Activated T-helper 1 cell treated with Interleukin-2 at 50 U/mL for 16 hours (primary cell): ENCODE data around the gene IL17RC.
A peak's percentile ranks its signal among the peaks of the same experiment; 100 is the strongest.
"Not testable (repeated sequence)": the region's sequence is repeated elsewhere in the genome, so short reads cannot be mapped to it uniquely, and the experiment has no call there.

ENCODE experiments used
- DNase-seq: peaks from one replicate; pipeline ENCODE4 v3.0.0-alpha.2; 2020; ENCODE audit warnings: low read depth

Gene IL17RC

DNA sequence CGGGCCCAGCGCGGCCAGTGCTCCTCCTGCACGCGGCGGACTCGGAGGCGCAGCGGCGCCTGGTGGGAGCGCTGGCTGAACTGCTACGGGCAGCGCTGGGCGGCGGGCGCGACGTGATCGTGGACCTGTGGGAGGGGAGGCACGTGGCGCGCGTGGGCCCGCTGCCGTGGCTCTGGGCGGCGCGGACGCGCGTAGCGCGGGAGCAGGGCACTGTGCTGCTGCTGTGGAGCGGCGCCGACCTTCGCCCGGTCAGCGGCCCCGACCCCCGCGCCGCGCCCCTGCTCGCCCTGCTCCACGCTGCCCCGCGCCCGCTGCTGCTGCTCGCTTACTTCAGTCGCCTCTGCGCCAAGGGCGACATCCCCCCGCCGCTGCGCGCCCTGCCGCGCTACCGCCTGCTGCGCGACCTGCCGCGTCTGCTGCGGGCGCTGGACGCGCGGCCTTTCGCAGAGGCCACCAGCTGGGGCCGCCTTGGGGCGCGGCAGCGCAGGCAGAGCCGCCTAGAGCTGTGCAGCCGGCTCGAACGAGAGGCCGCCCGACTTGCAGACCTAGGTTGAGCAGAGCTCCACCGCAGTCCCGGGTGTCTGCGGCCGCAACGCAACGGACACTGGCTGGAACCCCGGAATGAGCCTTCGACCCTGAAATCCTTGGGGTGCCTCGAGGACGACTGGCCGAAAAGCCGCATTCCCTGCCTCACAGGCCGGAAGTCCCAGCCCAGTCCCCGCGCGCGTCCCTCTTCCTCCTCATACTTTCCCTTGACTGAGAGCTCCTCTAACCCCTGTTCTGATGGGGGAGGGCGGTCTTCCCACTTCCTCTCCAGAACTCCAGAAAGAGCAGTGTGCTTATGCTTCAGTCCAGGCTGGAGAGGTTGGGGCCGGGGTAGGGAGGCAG, 1.4 kb upstream of the IL17RC start:
- no peak for DNase-seq

DNA sequence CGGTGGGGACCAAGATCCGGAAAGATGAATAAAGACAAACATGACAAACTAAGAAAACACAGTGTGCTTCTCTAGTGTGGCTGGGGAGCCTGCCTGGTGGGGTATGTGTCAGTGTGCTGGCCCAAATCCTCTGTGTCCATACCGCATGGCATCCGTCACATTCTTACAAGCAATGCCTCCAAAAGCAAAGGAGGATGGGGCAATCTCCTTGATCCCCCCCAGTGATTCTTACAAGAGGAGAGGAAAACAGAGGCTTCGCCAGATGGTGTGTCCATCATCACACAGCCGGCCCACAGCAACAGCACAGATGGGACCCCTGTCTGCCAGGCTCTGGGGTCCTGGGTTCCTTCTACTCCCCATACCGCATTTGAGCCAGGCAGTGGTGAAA, 558 bp upstream of the IL17RC start:
- no peak for DNase-seq

DNA sequence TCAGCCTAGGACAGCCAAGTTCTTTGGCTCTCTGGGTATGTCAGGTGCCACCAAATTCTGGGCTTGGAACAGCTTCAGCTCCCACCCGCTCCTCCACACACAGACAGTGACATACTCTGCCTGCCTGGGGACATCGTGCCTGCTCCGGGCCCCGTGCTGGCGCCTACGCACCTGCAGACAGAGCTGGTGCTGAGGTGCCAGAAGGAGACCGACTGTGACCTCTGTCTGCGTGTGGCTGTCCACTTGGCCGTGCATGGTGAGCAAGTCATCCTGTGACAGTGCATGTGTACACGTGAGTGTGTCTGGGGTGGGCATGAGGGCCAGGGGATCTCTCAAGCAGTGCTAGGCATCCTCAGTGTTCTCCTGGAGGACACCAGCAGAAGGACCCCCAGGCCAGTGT, 922 bp downstream of the IL17RC start:
- DNase-seq: no peak

DNA sequence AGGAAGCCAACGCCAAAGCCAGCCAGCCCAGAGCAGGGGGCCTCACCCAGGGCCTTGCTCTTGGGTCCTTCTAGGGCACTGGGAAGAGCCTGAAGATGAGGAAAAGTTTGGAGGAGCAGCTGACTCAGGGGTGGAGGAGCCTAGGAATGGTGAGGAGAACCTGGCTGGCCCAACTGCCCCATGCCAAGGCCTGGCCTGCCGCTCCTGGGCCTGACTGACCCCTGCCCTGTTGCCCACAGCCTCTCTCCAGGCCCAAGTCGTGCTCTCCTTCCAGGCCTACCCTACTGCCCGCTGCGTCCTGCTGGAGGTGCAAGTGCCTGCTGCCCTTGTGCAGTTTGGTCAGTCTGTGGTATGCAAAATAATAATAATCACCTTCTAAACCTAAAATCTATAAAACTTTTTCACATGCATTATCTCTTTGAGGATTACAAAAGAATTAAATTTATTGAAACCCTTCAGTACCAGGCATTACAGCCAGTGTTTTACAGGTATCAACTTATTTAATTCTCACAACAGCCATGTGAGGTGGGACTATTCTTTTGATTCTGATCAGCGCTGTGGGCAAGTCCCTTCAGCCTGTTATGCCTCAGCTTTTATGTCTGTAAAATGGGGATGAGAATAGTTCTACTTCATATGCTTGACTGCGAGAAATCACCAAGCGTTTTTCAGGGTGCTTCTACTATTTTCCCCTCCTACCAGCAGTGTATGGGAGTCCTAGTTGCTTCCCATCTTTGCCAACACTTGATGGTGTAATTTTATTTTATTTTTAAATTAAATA, 1.6 kb downstream of the IL17RC start:
- DNase-seq: no peak

- DNase-seq: no peak
Measured at GRCh38 chr3:9928158-9928557, 11.3 kb downstream of the IL17RC start.

DNA sequence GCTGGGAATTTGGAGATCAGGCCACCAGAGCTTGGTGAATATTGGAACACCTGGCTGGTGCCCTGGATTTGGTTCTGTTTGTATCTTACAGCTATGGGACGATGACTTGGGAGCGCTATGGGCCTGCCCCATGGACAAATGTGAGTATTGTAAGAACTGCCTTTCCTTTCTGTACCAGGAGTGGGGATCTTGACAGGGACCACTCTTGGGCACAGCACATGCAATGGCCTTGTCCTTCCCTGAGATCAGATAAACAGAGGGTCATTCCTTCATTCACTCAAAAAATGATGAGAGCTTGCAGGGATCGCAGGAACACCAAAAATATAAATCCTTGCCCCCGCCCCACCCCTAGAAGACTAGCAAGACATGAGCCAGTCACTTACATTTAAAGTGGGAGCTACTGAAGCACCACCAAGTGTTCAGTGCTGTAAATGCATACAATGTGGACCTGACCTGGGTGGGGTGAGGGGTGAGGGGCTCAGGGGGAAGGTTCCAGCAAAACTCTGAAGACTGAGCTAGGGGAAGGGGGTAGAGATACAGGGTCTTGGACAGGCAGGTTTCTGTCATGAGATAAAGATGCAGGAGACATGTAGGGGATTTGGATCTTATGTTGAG, 14.0 kb downstream of the IL17RC start:
- DNase-seq: no peak

GRCh38 chr3:9932535-9932842, 15.6 kb downstream of the IL17RC start:
- no peak for DNase-seq

DNA sequence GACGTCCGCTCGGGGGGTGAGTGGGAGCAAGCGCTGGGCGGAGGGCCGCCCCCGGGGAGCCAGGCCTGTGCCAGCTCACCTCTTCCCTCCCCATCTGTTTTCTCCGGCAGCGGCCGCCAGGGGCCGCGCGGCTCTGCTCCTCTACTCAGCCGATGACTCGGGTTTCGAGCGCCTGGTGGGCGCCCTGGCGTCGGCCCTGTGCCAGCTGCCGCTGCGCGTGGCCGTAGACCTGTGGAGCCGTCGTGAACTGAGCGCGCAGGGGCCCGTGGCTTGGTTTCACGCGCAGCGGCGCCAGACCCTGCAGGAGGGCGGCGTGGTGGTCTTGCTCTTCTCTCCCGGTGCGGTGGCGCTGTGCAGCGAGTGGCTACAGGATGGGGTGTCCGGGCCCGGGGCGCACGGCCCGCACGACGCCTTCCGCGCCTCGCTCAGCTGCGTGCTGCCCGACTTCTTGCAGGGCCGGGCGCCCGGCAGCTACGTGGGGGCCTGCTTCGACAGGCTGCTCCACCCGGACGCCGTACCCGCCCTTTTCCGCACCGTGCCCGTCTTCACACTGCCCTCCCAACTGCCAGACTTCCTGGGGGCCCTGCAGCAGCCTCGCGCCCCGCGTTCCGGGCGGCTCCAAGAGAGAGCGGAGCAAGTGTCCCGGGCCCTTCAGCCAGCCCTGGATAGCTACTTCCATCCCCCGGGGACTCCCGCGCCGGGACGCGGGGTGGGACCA, 16.1 kb downstream of the IL17RC start:
- peak; percentile 82 for DNase-seq

DNA sequence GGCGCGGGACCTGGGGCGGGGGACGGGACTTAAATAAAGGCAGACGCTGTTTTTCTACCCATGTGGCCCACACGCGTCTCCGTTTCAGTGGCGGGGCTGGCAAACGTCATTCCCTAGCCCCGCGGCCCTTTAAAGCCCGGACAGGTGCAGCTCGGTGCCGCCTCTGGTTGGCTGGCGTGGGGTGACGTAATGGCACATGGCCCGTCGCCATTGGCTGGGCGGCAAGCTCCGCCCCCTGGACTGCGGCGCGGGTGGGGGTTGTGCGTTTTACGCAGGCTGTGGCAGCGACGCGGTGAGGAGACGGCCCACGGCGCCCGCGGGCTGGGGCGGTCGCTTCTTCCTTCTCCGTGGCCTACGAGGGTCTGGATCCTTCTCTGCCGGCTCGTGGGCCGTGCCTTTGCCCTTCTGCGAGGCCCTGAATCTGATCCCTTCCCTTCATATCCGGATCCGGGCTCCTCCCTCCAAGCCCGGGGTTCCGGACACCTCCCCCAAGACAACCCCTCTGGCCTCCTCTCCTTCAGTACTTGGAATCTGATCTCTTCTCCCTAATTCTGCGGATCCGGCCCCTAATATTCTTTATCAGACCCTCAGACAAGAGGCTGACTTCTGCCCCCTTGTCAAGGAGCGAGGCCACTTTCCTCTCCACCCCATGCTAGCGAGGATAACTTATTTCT, 16.8 kb downstream of the IL17RC start, which contains the start of gene CRELD1:
TSS of gene CRELD1 (plus strand) at position 274 of the 674 bp plus-strand sequence. CDS start 605 bp downstream, outside the sequence.
- peak; percentile 95 for DNase-seq

DNA sequence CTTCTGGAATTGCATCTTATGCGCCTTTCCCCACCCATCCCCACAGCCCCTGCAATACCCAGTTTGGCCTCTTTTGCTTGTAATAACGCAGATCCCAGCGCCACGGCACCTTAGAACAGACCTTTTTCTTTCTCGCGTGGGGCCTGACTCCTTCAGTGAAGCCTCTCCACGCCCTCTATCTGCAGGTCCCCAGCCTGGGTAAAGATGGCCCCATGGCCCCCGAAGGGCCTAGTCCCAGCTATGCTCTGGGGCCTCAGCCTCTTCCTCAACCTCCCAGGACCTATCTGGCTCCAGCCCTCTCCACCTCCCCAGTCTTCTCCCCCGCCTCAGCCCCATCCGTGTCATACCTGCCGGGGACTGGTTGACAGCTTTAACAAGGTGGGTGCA, 17.3 kb downstream of the IL17RC start:
- no peak for DNase-seq

- no peak for DNase-seq
Measured at GRCh38 chr3:9934993-9935392, 18.1 kb downstream of the IL17RC start.

GRCh38 chr3:9935966-9936510, 19.1 kb downstream of the IL17RC start:
- no peak for DNase-seq

GRCh38 chr3:9937486-9938238, 20.8 kb downstream of the IL17RC start:
- DNase-seq: no peak

DNA sequence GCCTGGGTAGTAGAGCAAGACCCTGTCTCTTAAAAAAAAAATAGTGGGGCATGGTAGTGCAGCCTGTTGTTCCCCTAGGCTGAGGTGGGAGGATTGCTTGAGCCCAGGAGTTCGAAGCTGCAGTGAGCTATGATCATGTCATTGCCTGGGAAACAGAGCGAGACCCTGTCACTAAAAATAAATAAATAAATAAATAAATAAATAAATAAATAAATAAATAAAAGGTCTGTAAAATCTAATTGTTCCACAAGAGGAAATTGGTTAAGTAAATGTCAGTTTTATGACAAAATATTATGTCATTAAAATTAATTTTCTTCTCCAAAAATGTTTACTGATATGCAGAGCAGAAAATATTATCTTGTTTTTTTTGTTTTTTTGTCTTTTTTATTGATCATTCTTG, 22.1 kb downstream of the IL17RC start:
- no peak for DNase-seq

DNA sequence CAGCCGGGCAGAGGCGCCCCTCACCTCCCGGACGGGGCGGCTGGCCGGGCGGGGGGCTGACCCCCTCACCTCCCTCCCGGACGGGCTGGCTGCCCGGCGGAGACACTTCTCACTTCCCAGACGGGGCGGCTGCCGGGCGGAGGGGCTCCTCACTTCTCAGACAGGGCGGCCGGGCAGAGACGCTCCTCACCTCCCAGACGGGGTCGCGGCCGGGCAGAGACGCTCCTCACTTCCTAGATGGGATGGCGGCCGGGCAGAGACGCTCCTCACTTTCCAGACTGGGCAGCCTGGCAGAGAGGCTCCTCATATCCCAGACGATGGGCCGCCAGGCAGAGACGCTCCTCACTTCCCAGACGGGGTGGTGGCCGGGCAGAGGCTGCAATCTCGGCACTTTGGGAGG, 23.0 kb downstream of the IL17RC start:
- not testable (repeated sequence) for DNase-seq

GRCh38 chr3:9940746-9941145, 23.8 kb downstream of the IL17RC start:
- DNase-seq: no peak

DNA sequence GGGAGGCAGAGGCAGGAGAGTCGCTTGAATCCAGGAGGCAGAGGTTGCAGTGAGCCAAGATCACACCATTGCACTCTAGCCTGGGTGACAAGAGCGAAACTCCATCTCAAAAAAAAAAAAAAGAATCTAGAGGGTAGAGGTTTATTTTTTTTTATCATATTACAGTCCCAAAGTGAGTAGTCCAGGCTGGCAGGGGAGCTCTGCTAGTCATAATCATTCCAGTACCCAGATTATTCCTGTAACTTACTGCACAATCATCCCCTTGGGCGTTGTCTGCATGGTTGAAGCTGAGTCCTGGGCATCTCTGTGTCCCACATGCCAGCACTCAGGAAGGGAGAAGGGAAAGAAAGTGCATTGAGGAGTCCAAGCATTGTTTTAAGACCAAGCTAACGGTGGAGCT, 25.3 kb downstream of the IL17RC start:
- no peak for DNase-seq

DNA sequence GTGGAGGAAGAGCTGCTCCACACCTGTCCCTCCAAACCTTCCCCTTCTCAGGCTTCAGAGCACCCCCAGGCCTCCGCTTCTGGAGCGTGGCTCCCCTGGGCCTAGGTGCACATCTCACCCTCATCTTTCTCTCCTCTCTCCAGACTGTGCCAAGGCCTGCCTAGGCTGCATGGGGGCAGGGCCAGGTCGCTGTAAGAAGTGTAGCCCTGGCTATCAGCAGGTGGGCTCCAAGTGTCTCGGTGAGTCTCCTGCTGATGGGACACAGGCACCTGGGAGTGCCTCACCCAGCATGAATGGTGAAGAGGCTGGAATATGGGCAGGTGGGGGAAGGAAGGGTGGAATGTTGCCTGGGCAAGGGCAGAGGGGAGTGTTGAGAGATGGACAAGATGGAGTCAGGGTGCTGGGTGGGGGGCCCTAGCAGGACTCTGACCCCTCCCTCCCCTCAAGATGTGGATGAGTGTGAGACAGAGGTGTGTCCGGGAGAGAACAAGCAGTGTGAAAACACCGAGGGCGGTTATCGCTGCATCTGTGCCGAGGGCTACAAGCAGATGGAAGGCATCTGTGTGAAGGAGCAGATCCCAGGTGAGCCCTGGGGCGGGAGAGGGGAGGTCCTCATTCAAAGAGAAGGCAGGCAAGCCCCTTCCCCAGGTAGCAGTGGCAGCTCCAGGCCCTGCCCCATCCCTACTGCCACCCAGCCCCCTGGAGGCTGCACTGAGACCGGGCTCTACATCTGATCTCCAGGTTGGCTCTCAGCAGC, 26.2 kb downstream of the IL17RC start:
- no peak for DNase-seq

DNA sequence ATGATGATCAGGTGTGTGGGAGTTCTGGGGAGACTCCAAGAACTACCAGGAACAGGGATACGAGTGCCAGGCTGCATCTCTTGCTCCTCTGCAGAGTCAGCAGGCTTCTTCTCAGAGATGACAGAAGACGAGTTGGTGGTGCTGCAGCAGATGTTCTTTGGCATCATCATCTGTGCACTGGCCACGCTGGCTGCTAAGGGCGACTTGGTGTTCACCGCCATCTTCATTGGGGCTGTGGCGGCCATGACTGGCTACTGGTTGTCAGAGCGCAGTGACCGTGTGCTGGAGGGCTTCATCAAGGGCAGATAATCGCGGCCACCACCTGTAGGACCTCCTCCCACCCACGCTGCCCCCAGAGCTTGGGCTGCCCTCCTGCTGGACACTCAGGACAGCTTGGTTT, 27.4 kb downstream of the IL17RC start:
- DNase-seq: no peak

DNA sequence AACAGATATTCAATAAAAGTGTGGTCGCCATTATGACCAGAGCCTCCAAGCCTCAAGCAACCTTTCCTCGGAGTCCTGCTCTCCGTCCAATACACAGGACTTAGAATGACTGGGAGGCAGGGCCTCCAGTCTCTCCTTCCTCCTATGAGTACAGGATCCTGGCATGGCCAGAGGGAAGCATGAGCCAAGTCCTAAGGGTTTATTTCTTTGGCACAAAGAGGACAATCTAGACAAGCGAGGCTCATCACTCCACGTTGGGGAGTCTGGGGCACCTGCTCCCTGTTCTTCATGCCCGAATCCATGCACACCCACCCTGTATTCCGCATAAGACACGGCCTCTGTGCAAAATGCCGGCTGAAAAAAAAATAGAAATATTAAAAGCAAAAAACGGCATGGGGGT, 28.5 kb downstream of the IL17RC start:
- DNase-seq: no peak
